Vagina (tissue), 2 donors: ENCODE data around the gene PKD1.

Experiments
- POLR2A ChIP-seq, 2 donors: fragments of 450-650 bp; IDR thresholded peaks; one replicate each; pipeline ENCODE4 v1.6.1; 2017; ENCODE audit warnings: antibody characterized with exemption in 2 of 2, mild to moderate bottlenecking in 2 of 2, moderate library complexity in 2 of 2
- TF ChIP-seq, protein P1 (sequence below), 3 experiments: fragments of 450-650 bp in 2 of 3; fragments of 200-600 bp in 1 of 3; sonication (generic) in 1 of 3; IDR thresholded peaks; one replicate each; pipeline ENCODE4 v1.5.1; 2017 to 2019; ENCODE audit warnings: antibody characterized with exemption in 3 of 3, mild to moderate bottlenecking in 2 of 3, moderate library complexity in 2 of 3

DNA sequence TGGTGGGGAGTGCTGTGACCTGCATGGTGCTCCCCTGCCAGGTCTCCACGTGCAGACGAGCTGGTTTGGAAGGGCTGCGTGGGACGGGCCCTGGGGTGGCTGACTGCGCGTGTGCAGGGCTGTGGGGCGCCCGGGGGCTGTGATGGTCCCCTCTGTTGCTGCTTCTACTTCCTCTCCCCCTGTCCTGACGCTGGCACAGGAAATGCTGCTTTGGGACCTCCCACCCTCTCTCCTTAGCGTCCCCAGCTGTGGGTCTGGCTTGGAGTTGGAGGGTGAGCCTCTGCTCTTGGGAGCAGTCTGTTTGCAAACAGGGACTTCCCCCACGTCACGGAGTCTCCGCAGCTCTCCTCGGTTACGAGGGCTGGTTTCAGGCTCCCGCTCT, 52.7 kb downstream of the PKD1 start:
- no peak for TF ChIP-seq POLR2A (IDR thresholded peaks at IDR 0.05)
- TF ChIP-seq, protein P1, sequence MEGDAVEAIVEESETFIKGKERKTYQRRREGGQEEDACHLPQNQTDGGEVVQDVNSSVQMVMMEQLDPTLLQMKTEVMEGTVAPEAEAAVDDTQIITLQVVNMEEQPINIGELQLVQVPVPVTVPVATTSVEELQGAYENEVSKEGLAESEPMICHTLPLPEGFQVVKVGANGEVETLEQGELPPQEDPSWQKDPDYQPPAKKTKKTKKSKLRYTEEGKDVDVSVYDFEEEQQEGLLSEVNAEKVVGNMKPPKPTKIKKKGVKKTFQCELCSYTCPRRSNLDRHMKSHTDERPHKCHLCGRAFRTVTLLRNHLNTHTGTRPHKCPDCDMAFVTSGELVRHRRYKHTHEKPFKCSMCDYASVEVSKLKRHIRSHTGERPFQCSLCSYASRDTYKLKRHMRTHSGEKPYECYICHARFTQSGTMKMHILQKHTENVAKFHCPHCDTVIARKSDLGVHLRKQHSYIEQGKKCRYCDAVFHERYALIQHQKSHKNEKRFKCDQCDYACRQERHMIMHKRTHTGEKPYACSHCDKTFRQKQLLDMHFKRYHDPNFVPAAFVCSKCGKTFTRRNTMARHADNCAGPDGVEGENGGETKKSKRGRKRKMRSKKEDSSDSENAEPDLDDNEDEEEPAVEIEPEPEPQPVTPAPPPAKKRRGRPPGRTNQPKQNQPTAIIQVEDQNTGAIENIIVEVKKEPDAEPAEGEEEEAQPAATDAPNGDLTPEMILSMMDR (IDR thresholded peaks at IDR 0.05) = no peak
